Activated T-cell treated with anti-CD3 and anti-CD28 coated beads for 4 hours (primary cell): ENCODE data around the gene SOX6.
"Not testable (repeated sequence)": the region's sequence is repeated elsewhere in the genome, so short reads cannot be mapped to it uniquely, and the experiment has no call there.

Experiments used
- DNase-seq: peaks from one replicate; pipeline ENCODE4 v3.0.0-alpha.2; 2020

The SOX6 gene

GRCh38 chr11:15943418-15944197 lies 412.7 kb downstream of the SOX6 start:
- no peak for DNase-seq

GRCh38 chr11:15942936-15943335 lies 413.4 kb downstream of the SOX6 start:
- no peak for DNase-seq

GRCh38 chr11:15942126-15942525 lies 414.2 kb downstream of the SOX6 start:
- no peak for DNase-seq

- no peak for DNase-seq
These were observed 415.1 kb downstream of the SOX6 start for GRCh38 chr11:15941206-15941770.

- DNase-seq = no peak
These were observed 415.7 kb downstream of the SOX6 start for GRCh38 chr11:15940462-15941205.

DNA sequence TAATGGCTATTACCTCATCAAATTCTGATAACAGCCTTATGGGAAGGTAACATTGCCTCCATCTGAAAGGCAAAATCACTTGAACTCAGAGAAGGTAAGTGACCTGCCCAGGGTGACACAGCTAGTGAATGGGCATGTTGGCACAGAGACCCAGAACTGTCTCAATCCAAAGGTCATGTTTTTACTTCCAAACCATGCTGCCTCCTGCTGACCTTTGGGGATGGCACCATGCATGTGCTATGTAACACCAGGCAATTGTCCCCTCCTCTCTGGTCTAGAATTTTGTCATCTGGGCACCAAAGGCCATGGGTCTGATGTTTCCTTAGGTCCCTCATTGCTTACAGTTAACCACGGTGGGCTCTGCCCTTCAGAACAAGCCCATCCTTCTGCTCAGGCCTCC lies 417.4 kb downstream of the SOX6 start:
- no peak for DNase-seq

DNA sequence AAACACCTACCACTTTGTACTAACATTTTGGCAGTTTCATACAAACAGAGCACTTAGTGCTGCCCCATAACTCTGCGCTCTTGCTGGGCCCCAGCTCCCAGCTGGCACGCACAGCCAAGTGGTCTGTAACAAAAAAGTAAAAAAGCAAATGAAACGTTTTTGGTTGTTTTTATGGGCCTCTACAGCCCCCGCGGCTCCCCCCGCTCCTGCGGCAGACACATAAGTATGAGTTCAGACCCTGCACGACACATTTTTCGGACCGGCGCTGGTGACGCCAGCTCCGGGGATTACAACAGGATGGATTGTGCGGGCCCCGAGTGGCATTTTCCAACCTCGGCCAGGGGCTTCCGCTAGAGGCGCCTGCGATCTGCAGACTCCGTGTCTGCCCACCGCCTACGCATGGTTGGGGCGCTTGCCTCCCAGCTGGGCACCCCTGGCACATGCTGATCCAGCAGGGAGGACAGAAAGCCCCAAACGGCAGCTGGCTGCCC lies 418.2 kb downstream of the SOX6 start:
- no peak for DNase-seq

DNA sequence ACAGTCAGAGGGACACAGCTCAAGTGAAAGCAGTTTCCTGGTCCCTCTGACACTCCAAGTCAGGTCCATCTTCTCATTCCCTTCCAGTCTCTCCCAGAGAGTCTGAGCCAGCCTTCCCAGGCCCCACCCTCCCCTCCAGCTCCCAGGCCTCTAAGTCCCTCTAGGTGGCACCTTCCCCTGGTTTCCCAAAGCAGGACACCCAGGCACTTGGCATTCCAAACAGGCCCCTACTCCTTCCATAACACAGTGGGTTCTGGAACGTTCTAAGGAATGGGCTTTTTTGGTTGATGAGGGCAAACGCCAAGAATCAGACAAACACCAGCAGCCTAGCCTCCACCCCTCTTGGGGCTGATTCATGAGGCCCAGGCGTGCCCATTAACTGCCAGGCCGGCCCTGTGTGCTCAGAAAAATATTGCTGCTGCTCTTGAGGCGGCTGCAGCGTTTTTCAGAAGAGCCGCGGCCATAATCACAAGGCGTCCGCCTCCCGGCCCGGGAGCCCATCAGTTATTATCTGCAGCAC lies 418.7 kb downstream of the SOX6 start:
- no peak for DNase-seq

DNA sequence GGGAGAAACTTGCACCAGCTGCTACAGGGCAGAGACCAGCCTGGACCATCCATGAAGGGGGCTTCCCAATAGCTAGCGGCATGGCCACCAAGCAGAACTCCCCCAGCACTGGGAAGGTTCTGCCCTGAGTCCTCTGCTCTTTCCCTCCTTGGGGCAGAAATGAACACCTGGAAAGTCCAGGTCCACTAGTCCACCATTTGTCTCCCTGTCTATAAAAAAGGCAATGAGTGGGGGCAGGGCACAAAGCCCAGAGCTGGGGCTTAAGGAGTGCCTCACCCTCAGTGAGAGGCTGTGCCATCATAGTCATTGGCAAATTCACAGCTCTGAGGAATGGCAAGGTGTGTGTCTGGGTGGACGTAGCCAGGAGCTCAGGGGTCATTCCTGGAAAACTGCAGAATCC lies 420.3 kb downstream of the SOX6 start:
- no peak for DNase-seq

- DNase-seq = no peak
These were observed 421.0 kb downstream of the SOX6 start for GRCh38 chr11:15935373-15935772.

- no peak for DNase-seq
These were observed 422.3 kb downstream of the SOX6 start for GRCh38 chr11:15933886-15934625.

DNA sequence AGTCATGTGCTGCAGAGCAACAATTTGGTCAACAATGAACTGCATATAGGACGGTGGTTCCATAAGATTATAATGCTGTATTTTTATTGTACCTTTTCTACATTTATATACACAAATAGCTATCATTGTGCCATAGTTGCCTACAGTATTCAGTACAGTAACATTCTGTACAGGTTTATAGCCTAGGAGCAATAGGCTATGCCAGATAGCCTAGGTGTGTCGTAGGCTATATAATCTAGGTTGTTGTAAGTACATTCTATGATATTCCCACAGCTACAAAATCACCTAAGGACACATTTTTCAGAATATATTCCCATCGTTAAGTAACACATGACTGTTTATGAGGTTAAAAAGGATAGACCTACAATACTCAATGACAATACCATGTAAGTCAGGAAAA lies 423.9 kb downstream of the SOX6 start:
- DNase-seq = no peak

- no peak for DNase-seq
These were observed 424.8 kb downstream of the SOX6 start for GRCh38 chr11:15931497-15931896.

DNA sequence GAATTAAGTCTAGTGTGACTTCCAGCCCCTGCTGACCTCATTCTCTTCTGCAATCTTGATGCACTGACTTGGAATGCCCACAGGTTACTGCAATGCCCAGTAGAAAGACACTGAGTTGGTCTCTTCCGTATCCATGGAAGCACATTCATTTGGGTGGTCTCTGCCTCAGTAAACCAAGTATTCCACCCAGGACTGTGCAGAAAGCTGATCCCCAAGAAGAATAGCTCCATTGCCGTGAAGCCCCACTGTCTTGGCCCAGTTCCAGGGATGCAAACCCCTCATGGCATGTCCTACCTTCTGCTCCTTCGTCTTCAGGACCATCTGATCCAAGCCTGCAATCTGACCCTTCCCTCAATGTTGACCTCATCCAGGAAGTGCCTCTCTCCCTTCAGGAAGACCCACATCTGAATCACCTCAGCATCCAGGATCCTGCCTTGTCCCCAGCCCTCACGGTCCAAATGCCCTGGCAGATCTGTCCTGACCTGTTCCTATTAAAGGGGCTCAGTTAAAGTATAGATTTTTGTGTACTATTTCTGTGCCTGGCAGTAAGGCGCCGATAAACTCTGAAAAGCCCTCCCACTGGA lies 425.8 kb downstream of the SOX6 start:
- no peak for DNase-seq

- DNase-seq = no peak
These were observed 426.9 kb downstream of the SOX6 start for GRCh38 chr11:15929371-15929901.

- no peak for DNase-seq
These were observed 428.5 kb downstream of the SOX6 start for GRCh38 chr11:15927864-15928217.

GRCh38 chr11:15927196-15927863 lies 429.0 kb downstream of the SOX6 start:
- no peak for DNase-seq

DNA sequence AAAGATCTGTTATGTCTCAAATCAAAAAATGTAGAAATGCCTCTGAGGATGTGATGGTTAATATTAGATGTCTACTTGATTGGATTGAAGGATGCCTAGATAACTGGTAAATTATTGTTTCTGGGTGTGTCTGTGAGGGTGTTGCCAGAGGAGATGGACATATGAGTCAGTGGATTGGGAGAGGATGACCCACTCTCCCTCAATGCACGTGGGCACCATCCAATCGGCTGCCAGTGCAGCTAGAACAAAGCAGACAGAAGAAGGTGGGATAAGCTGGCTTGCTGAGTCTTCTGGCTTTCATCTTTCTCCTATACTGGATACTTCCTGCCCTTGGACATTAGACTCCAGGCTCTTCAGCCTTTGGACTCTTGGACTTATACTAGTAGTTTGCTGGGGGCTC lies 430.3 kb downstream of the SOX6 start:
- no peak for DNase-seq

DNA sequence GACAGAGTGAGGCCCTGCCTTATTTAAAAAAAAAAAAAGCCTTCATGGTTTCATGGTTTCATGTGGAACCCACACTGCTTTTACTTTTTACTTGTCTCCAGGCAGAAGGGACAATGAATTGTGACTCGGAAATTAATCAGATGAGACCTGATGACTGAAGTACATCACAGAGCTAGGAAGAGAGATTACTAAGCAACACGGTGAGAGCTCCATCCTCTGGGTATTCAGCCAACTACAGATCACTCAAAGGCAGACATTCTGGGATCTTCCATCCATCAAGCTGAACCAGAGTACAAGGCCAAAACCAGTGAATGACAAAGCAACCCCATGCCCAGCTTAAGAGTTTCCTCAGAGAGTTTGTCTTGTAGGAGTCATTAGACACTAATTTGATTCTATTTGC lies 433.2 kb downstream of the SOX6 start:
- DNase-seq = no peak

GRCh38 chr11:15922745-15923144 lies 433.6 kb downstream of the SOX6 start:
- not testable (repeated sequence) for DNase-seq

DNA sequence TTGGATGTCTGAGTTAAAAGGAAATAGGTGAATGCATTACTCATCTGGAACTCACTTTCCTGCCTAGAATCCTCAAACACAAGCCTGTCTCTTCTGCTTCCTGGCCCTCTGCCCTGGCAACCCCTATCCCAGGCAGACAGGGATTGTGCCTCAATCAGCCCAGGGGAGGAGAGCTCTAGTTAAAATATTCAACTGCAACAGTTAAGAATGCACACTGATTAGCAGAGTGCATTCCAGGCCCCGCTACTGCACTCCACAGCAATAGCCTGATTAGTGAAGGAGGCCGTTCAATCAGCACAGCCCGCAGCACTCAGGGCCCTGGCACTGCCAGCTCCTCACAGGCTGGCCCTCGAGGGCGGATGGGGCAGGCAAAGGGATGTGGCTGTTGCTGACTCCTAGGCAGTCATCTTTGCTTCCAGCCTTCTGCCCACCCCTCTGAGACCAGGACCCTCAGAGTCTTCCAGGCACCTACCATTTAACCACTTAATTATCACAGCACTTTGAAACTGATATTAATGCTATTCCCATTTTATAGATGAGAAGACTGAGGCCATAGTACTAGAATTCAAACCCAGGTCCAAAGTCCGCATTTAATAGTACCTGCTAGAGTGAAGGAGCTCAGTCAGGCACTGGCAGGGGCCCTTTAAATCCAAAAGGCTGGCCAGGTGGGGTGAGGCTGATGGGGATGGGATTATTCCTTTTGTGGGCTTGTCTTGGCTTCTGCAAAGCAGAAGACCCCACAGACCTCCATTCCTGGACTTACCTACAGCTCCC lies 435.3 kb downstream of the SOX6 start:
- no peak for DNase-seq
